ENCODE results near the gene NUBP2.

NUBP2 gene

GRCh38 chr16:1816396-1817275 is 33.9 kb downstream of the NUBP2 start:
- no peak for TF ChIP-seq CTCF (IDR thresholded peaks at IDR 0.05; ENCODE audit: low read depth, low read length)

GRCh38 chr16:1817276-1817589 is 34.5 kb downstream of the NUBP2 start:
- no peak for DNase-seq (ENCODE audit: extremely low read depth, low read depth)
- TF ChIP-seq CTCF (IDR thresholded peaks at IDR 0.05; ENCODE audit: low read depth, low read length), result no peak

More at GRCh38 chr16:1816396-1817275, 33.9 kb downstream of the NUBP2 start:
- DNase-seq (ENCODE audit: extremely low read depth, low read depth), result no peak

- no peak for TF ChIP-seq CTCF (IDR thresholded peaks at IDR 0.05; ENCODE audit: low read depth, low read length)
- no peak for DNase-seq (ENCODE audit: extremely low read depth, low read depth)
Observed at GRCh38 chr16:1817716-1818115, 35.0 kb downstream of the NUBP2 start.

- TF ChIP-seq CTCF (IDR thresholded peaks at IDR 0.05; ENCODE audit: low read depth, low read length), result no peak
- DNase-seq (ENCODE audit: extremely low read depth, low read depth), result no peak
Observed at GRCh38 chr16:1818204-1818872, 35.6 kb downstream of the NUBP2 start.

GRCh38 chr16:1818873-1819525 is 36.2 kb downstream of the NUBP2 start:
- DNase-seq (ENCODE audit: extremely low read depth, low read depth), result no peak
- no peak for TF ChIP-seq CTCF (IDR thresholded peaks at IDR 0.05; ENCODE audit: low read depth, low read length)

GRCh38 chr16:1819611-1820010 is 36.9 kb downstream of the NUBP2 start:
- TF ChIP-seq CTCF (IDR thresholded peaks at IDR 0.05; ENCODE audit: low read depth, low read length), result no peak
- no peak for DNase-seq (ENCODE audit: extremely low read depth, low read depth)

Measured in AG09319 (cell line).